LNCAP (cell line): ENCODE results near the gene TMEM266.

Source experiments
- CTCF ChIP-seq: fragments of 450-650 bp; IDR thresholded peaks from 2 replicates; pipeline ENCODE4 v1.5.1; 2017; ENCODE audit warnings: mild to moderate bottlenecking

The TMEM266 gene

GRCh38 chr15:76234337-76234889 is 174.6 kb downstream of the TMEM266 start:
- no peak for TF ChIP-seq CTCF

- TF ChIP-seq CTCF: peak; percentile 63
These were observed 175.5 kb downstream of the TMEM266 start for GRCh38 chr15:76235186-76235826.

- TF ChIP-seq CTCF: no peak
These were observed 176.6 kb downstream of the TMEM266 start for GRCh38 chr15:76236350-76236749.

GRCh38 chr15:76239786-76240185 is 180.0 kb downstream of the TMEM266 start:
- no peak for TF ChIP-seq CTCF

- TF ChIP-seq CTCF: no peak
These were observed 185.4 kb downstream of the TMEM266 start for GRCh38 chr15:76245072-76245610.

- TF ChIP-seq CTCF: no peak
These were observed 191.9 kb downstream of the TMEM266 start for GRCh38 chr15:76251717-76252116.

- no peak for TF ChIP-seq CTCF
These were observed 192.5 kb downstream of the TMEM266 start for GRCh38 chr15:76252249-76252648.
